Mesendoderm (in vitro differentiated cells): ENCODE measurements around the gene RTL9.

Source experiments
- DNase-seq: peaks from one replicate; pipeline ENCODE4 v3.0.0; 2013
- H2AK5ac ChIP-seq: 2 replicates; pipeline ENCODE4 v1.6.1; 2013; ENCODE audit warnings: low read length, inconsistent platforms
- H2BK120ac ChIP-seq: 2 replicates; pipeline ENCODE4 v1.6.1; 2013; ENCODE audit warnings: low read depth, mild to moderate bottlenecking, low read length, moderate library complexity, mixed read lengths
- H2BK15ac ChIP-seq: replicated peaks from 2 replicates; pipeline ENCODE4 v1.6.1; 2013; ENCODE audit warnings: low read depth, mild to moderate bottlenecking, moderate library complexity
- H2BK5ac ChIP-seq: 2 replicates; pipeline ENCODE4 v1.6.1; 2013; ENCODE audit warnings: low read length, inconsistent platforms
- H3K18ac ChIP-seq: 2 replicates; pipeline ENCODE4 v1.6.1; 2013; ENCODE audit warnings: mild to moderate bottlenecking, low read length, mixed read lengths
- H3K23ac ChIP-seq: one replicate; pipeline ENCODE4 v1.6.1; 2013; ENCODE audit warnings: low read length
- H3K27ac ChIP-seq: 2 replicates; pipeline ENCODE4 v1.5.1; 2013; ENCODE audit warnings: low read depth, mild to moderate bottlenecking, inconsistent platforms, low read length, moderate library complexity
- H3K27me3 ChIP-seq: 2 replicates; pipeline ENCODE4 v1.6.1; 2013; ENCODE audit warnings: low read length, control low read depth, mild to moderate bottlenecking, inconsistent platforms; ENCODE audit not compliant: insufficient read depth, poor library complexity
- H3K36me3 ChIP-seq: 2 replicates; pipeline ENCODE4 v1.6.1; 2013; ENCODE audit warnings: low read length, inconsistent platforms; ENCODE audit not compliant: control insufficient read depth, insufficient read depth
- H3K4ac ChIP-seq: one replicate; pipeline ENCODE4 v1.6.1; 2013; ENCODE audit warnings: low read depth, mild to moderate bottlenecking, low read length, moderate library complexity
- H3K4me1 ChIP-seq: 2 replicates; pipeline ENCODE4 v1.6.1; 2013; ENCODE audit warnings: low read depth, low read length, inconsistent platforms; ENCODE audit not compliant: control insufficient read depth
- H3K4me2 ChIP-seq: 2 replicates; pipeline ENCODE4 v1.6.1; 2013; ENCODE audit warnings: low read length
- H3K4me3 ChIP-seq: 2 replicates; pipeline ENCODE4 v1.5.1; 2013; ENCODE audit warnings: mild to moderate bottlenecking, low read length
- H3K56ac ChIP-seq: one replicate; pipeline ENCODE4 v1.6.1; 2013; ENCODE audit warnings: low read length
- H3K79me1 ChIP-seq: 2 replicates; pipeline ENCODE4 v1.6.1; 2013; ENCODE audit warnings: low read length, inconsistent platforms
- H3K79me2 ChIP-seq: 2 replicates; pipeline ENCODE4 v1.6.1; 2013; ENCODE audit warnings: mild to moderate bottlenecking, low read length; ENCODE audit not compliant: control insufficient read depth, insufficient read depth
- H3K9ac ChIP-seq: 2 replicates; pipeline ENCODE4 v1.6.1; 2013; ENCODE audit warnings: low read length, inconsistent platforms
- H4K5ac ChIP-seq: one replicate; pipeline ENCODE4 v1.6.1; 2013; ENCODE audit warnings: low read length
- H4K8ac ChIP-seq: one replicate; pipeline ENCODE4 v1.6.1; 2013; ENCODE audit warnings: low read depth, mild to moderate bottlenecking, control low read depth, low read length, moderate library complexity
- WGBS: extraction: QIAGEN DNeasy Blood & Tissue Kit; methylation state at CpG from one replicate; pipeline ENCODE4 v1.1.7; 2013; ENCODE audit warnings: low lambda C conversion rate, missing lambda C conversion rate; ENCODE audit not compliant: insufficient coverage; ENCODE audit errors: extremely low coverage; 5-methylcytosine and 5-hydroxymethylcytosine counted together

RTL9 gene

DNA sequence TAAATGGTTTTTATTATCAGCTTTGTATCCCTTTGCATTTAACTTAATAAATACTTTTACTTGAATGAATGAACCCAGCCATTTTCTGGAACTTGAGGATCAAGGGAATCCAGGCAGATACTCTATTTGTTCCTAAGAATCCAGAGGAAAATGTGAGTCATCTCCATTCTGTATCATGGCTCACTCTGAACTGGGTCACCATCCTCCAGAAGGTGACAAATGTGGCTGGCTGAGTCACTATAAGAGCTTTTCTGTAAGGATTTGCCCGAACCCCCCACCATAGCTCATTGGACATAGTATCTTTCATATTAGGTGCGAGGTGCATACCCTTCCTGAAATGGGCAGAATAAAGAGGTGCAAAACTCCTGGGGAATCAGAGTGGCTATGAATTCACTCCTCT, 25.8 kb downstream of the RTL9 start:
- Histone ChIP-seq H3K4me1 (no peaks in the 10 kb centered on the region), H3K4ac (no peak overlapping the region), H2BK15ac (no peak overlapping the region), H3K23ac (no peak overlapping the region), H2BK5ac (no peak overlapping the region), H2AK5ac (no peak overlapping the region), H3K36me3 (no peaks in the 10 kb centered on the region), H3K4me3 (no peak overlapping the region), H3K4me2 (no peak overlapping the region), H4K5ac (no peak overlapping the region), H3K18ac (no peak overlapping the region), H3K79me1 (no peaks in the 10 kb centered on the region), H2BK120ac (no peak overlapping the region), H3K27me3 (no peaks in the 10 kb centered on the region), H3K79me2 (no peaks in the 10 kb centered on the region), H3K56ac (no peak overlapping the region), H3K27ac (no peak overlapping the region), H3K9ac (no peak overlapping the region), H4K8ac (no peak overlapping the region)
- peak; percentile 15 for DNase-seq
- no CpG with 5 or more reads among the region's 2 CpGs for WGBS

DNA sequence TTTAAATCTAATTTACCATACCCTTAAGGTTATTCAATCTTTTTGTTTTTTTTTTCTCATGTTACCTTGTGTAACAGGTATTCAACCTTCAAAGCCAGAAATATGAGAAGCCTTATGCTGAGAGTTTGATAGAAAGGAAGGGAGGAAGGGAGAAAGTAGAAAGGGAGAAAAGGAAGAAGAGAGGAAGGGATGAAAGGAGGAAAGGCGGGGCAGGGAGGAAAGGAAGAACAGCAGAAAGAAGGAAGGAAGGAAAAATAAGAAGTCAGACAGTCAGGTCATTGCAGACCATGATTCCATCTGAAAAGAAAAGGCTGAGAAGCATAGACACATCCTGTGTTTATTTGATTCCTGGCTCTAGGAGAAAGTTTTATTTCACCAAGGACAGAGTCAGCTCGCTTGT, 30.9 kb downstream of the RTL9 start:
- no peaks in the 10 kb centered on the region for H3K79me2 ChIP-seq
- DNase-seq, result no peak
- WGBS, result no CpG with 5 or more reads among the region's 2 CpGs

GRCh38 chrX:110391086-110391485, 32.4 kb downstream of the RTL9 start:
- no peak overlapping the region for H3K56ac ChIP-seq
- no peaks in the 10 kb centered on the region for H3K36me3 ChIP-seq
- no peak overlapping the region for H3K9ac ChIP-seq
- no peak overlapping the region for H4K8ac ChIP-seq
- H2AK5ac ChIP-seq, result no peak overlapping the region
- no peaks in the 10 kb centered on the region for H3K4me1 ChIP-seq
- H2BK15ac ChIP-seq, result no peak overlapping the region
- H2BK5ac ChIP-seq, result no peak overlapping the region
- H2BK120ac ChIP-seq, result no peak overlapping the region
- H3K4me3 ChIP-seq, result no peak overlapping the region
- H3K27ac ChIP-seq, result no peak overlapping the region
- no peak overlapping the region for H3K4ac ChIP-seq
- no peaks in the 10 kb centered on the region for H3K79me1 ChIP-seq
- no peak for DNase-seq
- no peak overlapping the region for H3K23ac ChIP-seq
- no peak overlapping the region for H3K18ac ChIP-seq
- no peak overlapping the region for H3K4me2 ChIP-seq
- H3K27me3 ChIP-seq, result no peaks in the 10 kb centered on the region
- no peaks in the 10 kb centered on the region for H3K79me2 ChIP-seq
- H4K5ac ChIP-seq, result no peak overlapping the region

More for the DNA sequence above, 30.9 kb downstream of the RTL9 start:
- Histone ChIP-seq H3K4ac (no peak overlapping the region), H3K56ac (no peak overlapping the region), H3K79me1 (no peaks in the 10 kb centered on the region), H2BK5ac (no peak overlapping the region), H3K4me2 (no peak overlapping the region), H3K4me1 (no peaks in the 10 kb centered on the region), H2AK5ac (no peak overlapping the region), H4K8ac (no peak overlapping the region), H3K36me3 (no peaks in the 10 kb centered on the region), H3K9ac (no peak overlapping the region), H4K5ac (no peak overlapping the region), H3K27ac (no peak overlapping the region), H2BK120ac (no peak overlapping the region), H2BK15ac (no peak overlapping the region), H3K27me3 (no peaks in the 10 kb centered on the region), H3K18ac (no peak overlapping the region), H3K4me3 (no peak overlapping the region), H3K23ac (no peak overlapping the region)

GRCh38 chrX:110394651-110395050, 36.0 kb downstream of the RTL9 start:
- H3K18ac ChIP-seq, result no peak overlapping the region
- H3K27ac ChIP-seq, result no peak overlapping the region
- H2BK120ac ChIP-seq, result no peak overlapping the region
- WGBS, result no CpG with 5 or more reads among the region's 2 CpGs
- H4K5ac ChIP-seq, result no peak overlapping the region
- no peaks in the 10 kb centered on the region for H3K4me1 ChIP-seq
- H4K8ac ChIP-seq, result no peak overlapping the region
- H3K4me3 ChIP-seq, result no peak overlapping the region
- H2BK15ac ChIP-seq, result no peak overlapping the region
- no peaks in the 10 kb centered on the region for H3K79me2 ChIP-seq
- no peak overlapping the region for H3K9ac ChIP-seq
- DNase-seq, result no peak
- no peak overlapping the region for H3K4ac ChIP-seq
- no peaks in the 10 kb centered on the region for H3K79me1 ChIP-seq
- no peak overlapping the region for H3K23ac ChIP-seq
- no peak overlapping the region for H2BK5ac ChIP-seq
- no peak overlapping the region for H2AK5ac ChIP-seq
- H3K36me3 ChIP-seq, result no peaks in the 10 kb centered on the region
- no peaks in the 10 kb centered on the region for H3K27me3 ChIP-seq
- no peak overlapping the region for H3K56ac ChIP-seq
- no peak overlapping the region for H3K4me2 ChIP-seq

DNA sequence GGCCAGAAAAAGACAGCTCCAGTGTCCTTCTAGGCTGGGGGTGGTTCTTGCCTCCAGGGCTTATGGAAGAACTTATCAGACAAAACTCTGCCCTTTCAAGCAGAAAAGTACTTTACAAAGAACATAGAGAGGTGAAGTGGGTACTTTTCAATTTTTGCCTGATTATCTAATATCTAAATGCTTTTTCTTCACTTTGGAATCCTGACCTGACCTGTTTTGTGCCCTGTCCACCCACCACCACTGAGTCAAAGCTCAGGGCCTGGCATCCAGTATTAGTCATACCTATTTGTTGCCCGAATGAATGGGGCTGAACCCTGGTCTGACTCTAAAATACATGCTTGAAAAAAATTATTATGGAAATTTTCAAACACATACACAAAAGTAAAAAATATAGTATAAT, 37.2 kb downstream of the RTL9 start:
- no peak overlapping the region for H3K23ac ChIP-seq
- no peak overlapping the region for H2BK120ac ChIP-seq
- H3K56ac ChIP-seq, result no peak overlapping the region
- no peaks in the 10 kb centered on the region for H3K79me1 ChIP-seq
- no peaks in the 10 kb centered on the region for H3K4me1 ChIP-seq
- no peak overlapping the region for H2BK5ac ChIP-seq
- H3K4me2 ChIP-seq, result no peak overlapping the region
- no peaks in the 10 kb centered on the region for H3K36me3 ChIP-seq
- H2AK5ac ChIP-seq, result no peak overlapping the region
- no peak overlapping the region for H3K27ac ChIP-seq
- H4K8ac ChIP-seq, result no peak overlapping the region
- no peak overlapping the region for H3K4ac ChIP-seq
- WGBS, result no CpG with 5 or more reads among the region's 1 CpG
- H3K79me2 ChIP-seq, result no peaks in the 10 kb centered on the region
- no peak overlapping the region for H3K9ac ChIP-seq
- no peak overlapping the region for H3K18ac ChIP-seq
- DNase-seq, result no peak
- H3K4me3 ChIP-seq, result no peak overlapping the region
- H4K5ac ChIP-seq, result no peak overlapping the region
- H2BK15ac ChIP-seq, result no peak overlapping the region
- no peaks in the 10 kb centered on the region for H3K27me3 ChIP-seq

- H4K5ac ChIP-seq, result no peak overlapping the region
- H3K9ac ChIP-seq, result no peak overlapping the region
- no peaks in the 10 kb centered on the region for H3K79me1 ChIP-seq
- DNase-seq, result no peak
- H2BK5ac ChIP-seq, result no peak overlapping the region
- no peak overlapping the region for H3K27ac ChIP-seq
- H3K4me1 ChIP-seq, result no peaks in the 10 kb centered on the region
- H4K8ac ChIP-seq, result no peak overlapping the region
- H3K56ac ChIP-seq, result no peak overlapping the region
- no peak overlapping the region for H2AK5ac ChIP-seq
- no peak overlapping the region for H3K4me2 ChIP-seq
- no peak overlapping the region for H3K4ac ChIP-seq
- H3K18ac ChIP-seq, result no peak overlapping the region
- H3K79me2 ChIP-seq, result no peaks in the 10 kb centered on the region
- H2BK120ac ChIP-seq, result no peak overlapping the region
- H3K36me3 ChIP-seq, result no peaks in the 10 kb centered on the region
- H2BK15ac ChIP-seq, result no peak overlapping the region
- H3K27me3 ChIP-seq, result no peaks in the 10 kb centered on the region
- H3K23ac ChIP-seq, result no peak overlapping the region
- no peak overlapping the region for H3K4me3 ChIP-seq
- no CpG with 5 or more reads among the region's 4 CpGs for WGBS
These were observed 38.1 kb downstream of the RTL9 start for GRCh38 chrX:110396735-110397134.
